GM19193 (cell line): Measurements from ENCODE around the gene CXXC4.

Experiments
- POLR2A ChIP-seq: IDR thresholded peaks from 4 replicates; pipeline ENCODE4 v1.6.1; 2011; ENCODE audit not compliant: insufficient read depth, insufficient read length; ENCODE audit errors: extremely low read depth

CXXC4 gene

DNA sequence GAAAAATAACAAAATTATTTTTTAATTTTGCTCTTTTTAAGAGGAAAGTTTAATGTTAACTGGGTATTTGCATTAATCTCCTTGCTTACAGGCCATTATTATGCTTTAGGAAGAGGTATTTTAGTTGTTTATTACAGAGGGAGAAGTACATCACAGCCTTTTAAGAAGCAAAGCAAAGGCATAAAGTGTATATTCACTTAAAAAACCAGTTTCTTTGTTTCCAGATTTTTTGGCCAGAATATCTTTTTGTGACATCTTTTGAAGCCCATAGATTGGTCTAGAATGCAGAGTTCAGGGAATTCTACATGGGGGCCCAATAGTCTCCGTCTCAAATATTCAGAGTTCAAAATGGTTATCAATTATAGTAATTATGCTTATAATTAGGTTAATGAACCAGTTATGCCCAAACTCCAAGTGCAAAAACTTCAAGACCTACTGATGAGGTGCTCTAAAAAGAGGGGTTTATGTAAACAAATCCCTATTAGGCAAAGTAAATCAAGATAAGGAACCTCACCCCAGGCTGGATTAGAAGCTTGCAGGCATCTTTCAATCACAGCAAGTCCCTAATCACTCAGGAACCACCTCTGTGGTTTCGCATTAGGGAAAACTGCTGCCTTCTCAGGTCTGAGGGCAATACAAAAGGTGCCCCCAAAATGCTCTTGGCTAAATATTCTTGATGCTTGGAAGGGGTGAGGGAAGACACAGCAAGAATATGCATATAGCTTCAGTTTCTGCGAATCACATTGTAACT lies 1.4 kb downstream of the CXXC4 start:
- no peak for TF ChIP-seq POLR2A

DNA sequence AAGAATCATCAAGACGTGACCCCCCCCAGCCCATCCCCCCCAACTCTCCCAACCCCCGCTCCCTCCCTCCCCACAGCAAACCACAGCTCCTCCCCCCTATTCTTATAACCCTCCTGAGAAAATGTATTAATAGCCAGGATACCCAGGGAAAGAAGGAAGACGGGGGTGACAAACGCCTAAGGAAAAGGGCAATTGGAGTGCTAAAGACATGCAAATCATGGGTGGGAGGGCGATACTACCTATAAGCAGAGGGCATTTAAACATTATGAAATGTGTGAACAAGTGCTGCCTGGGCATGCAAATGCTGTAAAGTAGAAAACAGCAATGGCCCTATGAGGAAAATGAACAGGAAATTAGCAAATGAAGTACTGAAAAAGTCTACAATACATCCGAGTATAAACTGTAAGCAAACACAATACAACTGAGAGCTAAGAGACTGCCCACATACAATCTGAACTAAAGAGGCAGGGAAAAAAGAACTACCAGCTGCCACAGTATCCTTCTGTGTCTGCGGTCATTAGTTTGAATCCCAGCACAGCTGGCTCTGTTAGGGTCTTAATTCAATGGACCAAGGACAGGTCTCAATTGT lies 2.4 kb downstream of the CXXC4 start:
- TF ChIP-seq POLR2A = no peak

DNA sequence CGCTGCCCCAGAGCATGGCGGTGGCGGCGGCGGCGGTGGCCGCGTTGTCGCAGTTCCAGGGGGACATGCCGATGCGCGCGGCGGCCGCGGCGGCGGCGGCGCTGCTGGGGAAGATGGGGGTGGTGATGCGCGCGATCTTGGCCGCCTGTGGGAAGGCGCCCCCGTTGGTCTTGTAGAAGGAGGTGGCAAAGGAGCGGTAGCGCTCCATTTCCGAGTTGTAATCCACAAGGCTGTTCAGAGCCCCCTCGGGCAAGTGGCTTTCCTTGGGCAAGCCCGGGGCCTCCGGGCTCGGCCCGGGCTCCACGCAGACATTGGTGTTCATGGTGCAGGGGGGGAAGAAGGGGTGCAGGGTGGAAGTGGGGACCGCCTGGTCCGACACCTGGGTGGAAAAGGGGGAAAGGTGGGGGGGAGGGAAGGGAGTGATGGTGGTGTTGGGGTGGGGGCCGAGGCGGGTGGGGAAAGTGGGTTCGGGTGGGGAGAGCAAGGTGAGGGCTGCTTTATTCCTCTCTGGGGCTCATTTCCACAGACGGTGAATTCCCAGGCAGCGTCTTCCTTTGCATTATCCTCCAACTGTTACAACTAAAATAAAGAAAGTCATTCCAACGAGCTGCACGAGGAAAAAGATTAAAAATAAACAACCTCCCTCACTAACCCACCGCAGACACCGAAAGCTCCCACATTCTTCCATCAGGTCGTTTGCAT lies 3.1 kb downstream of the CXXC4 start:
- peak; percentile 53 for TF ChIP-seq POLR2A

DNA sequence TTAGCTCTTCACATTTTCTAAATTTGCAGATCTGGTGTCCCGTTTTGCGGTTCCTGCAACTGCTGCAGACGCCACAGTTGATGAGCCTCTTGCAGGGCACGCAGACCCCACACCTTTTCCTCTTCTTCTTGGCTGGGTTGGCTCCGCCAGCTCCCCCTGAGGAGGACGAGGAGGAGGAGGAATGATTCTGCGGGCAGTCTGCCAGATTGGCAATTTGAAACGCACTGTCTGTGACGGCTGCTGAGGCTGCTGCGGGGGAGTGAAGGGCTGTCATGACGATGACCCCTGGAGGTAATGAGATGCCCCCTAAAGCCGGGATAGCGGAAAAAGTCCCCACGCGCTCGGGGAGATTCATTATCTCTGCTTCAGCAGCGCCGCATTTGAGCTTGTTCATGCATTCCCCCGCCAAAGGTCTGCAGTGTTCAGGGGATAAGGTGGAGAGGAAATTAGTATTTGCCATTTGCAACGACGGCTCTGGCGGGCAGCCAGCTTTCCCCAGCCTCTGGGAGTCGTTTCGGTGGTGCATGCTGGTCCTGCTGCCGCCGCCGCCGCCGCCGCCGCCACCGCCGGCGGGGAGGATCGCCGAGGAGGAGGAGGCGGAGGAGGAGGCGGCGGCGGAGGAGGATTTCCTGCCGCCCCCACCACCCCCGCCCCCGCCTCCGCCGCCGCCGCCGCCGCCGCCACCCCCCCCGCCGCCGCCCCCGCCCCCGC lies 3.8 kb downstream of the CXXC4 start:
- no peak for TF ChIP-seq POLR2A

DNA sequence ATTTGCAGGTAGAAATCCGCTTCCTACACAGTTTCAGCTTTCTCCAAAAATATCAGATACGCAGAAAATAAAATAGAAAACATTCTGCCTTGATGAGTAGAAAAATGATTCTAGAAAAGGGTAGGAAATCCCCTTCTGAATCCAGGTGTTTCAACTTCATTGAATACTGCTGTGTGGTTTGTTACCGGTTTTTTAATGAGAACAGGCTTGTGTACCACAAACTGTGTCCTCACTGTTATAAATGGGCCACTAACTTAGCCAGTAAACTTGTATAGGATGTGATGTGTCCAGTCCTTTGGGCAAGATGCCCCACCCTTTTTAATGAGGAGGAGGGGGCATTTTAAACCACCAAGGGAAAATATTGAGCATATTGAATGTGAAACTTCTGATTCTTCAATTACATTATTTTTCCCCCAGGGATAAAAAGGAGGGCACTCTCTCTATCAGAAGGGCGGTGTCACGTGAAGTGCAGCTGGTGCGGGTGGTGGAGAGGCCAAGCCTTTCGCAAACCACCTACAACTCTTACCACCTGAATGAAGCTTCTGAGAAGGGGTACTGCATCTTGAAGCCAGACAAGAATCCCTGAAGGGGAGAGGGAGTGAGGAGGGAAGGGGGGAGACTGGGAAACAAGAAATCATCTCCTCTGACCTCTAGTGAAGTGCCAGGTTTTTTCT lies 4.5 kb downstream of the CXXC4 start:
- TF ChIP-seq POLR2A = peak; percentile 44

DNA sequence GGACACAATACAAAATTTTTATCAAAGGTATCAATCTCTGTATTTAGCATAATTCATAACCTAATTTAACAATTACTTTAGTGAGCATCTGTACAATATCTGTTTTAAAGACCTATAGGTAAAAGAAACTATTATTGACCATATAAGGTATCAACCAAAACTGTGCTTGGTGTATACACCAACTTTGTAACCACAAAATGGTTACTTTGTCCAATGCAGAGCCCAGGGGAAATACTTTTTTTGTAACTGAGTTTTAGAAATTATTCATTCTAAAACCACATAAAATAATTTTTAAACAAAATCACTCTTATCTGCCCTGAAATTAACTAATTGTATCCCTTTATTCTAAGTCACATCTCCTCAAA lies 5.0 kb downstream of the CXXC4 start:
- no peak for TF ChIP-seq POLR2A

DNA sequence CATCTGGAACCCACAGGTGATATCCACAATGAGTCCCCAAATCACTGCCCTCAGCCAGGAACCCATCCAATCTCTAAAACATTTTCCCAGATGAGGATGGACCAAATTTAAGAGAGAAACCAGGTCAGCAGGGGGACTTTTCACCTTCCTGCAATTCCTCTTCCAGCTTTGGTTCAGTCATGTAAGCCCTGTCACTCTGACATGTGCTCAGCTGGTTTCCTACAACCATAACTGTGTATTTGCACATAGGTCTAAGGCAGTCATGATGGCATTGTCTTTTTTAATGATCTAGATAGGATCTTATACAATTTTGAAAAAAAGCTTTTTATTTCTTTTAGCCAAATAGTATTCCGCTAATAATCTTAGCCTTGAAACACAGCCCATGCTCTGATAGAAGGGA lies 6.5 kb downstream of the CXXC4 start:
- no peak for TF ChIP-seq POLR2A

DNA sequence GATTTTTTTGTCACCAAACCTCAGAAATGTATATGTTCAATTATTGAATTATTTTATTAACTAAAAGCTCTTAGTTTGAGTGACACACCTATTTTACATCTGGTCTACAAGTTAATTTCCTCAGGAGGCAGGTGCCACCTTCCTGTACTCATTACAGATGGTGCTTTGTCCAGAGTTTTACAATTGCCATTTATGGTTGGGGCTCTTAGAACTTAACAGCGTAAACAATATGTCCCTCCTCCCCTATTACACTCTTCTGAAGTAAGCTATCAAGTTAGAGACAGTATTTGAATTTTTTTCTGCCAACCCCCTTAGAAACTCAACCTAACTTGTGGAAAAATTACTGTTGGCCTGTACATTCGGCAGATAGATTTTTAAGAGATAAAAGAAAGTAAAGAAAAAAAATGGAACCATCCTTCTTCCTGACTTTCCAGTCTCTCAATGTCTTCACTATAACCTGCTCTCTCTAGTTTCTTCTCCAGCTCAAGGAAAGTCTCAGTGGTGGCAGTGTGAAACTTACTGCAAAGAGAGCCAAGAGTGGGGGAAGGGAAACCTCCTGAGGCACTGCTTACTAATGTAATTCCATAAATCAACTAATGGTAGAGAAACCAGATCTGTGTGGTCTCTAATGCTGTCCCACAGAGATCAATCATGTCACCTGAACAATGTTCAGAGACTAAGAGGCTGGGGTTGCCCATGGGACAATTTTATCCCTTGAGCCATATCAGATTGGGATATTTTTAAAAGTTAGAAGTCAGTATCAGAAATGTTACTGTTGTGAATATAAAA lies 7.8 kb downstream of the CXXC4 start:
- TF ChIP-seq POLR2A = no peak

DNA sequence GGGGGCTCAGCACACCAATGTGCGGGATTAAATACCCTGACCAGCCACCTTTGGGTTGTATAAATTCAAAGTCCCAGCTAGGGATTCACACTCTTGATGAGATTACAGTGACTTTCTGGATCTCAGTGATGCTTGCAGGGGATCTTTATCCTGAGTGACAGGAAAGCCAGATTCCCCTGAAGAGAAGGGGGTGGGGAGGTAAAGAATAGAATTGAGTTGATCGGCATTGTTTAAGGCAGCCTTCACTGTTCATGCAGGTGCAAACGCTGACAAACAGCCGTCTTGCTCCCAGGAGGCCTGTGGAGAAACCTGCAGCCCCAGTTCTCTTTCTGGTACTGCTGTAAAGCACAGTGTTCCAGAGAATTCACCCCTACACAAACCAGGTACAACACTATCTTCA lies 19.0 kb downstream of the CXXC4 start:
- TF ChIP-seq POLR2A = no peak

DNA sequence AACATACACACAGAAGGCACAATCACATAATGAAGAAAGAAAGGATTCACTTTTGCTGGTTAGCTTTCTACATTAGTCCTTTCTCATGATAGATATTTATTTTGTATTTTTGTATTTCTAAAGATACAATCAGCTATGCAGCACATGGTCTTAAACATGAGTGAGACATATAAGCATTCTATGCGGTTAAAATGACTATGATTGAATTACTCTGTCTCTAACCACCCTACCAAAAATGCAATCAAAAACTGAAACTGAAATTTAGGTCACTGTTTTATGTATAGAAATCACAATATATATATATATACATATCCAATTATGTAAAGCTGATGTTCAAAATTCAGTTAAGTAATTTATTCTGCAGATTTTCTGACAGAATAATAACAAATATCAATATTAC lies 21.9 kb downstream of the CXXC4 start:
- TF ChIP-seq POLR2A = no peak

DNA sequence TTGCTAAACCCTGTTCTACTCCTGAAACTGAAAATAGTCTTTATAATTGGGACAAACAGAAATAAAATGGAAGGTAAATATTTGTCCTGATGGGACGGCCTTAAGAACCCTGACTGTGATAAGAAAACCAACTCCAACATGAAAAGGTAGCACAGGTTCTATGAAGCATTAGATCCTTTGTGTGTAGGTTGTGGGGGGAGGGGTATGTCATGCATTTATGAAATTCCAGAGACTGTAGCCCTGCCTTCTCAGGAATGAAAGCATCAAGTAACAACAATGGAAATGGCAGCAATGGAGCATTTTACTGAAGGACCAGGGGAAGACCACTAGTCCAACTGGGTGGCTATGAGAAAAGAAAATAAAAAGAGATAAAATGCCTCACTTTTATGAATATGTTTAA lies 23.9 kb downstream of the CXXC4 start:
- TF ChIP-seq POLR2A = no peak

DNA sequence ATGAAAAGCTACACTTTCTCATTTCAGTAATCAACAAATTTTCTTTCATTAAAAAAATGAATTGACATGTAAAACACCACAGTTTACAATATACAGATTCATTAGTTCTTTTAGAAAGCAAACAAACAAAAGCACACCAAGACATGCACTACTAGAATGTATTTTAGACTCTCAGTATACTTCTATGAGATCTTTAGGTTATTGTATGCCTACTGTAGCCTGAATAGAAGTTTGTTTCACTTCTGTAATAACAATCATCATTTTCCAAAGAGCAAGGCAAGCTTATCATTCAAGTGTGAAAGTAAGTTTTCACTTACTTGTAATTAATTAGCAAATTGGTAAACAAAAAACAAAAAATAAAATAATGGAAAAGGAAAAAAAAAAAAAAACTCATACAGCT lies 24.9 kb downstream of the CXXC4 start:
- TF ChIP-seq POLR2A = no peak

DNA sequence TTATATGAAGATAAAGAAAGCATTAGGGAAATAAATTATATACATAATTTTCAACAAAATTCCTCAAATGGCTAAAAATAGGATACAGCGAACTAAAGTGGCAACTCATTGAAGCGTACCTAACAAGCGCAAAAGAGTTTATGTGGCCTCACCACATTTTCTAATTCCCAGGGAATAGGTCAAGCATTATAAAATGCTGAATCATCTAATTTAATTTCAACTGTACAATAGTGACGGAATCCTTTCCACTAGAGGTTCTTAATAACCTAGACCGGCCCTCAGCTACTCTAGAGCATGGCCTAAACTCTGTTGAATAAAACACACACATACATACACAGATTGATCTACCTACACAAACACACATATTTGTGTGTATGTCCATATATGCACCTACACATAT lies 29.1 kb downstream of the CXXC4 start:
- TF ChIP-seq POLR2A = no peak

DNA sequence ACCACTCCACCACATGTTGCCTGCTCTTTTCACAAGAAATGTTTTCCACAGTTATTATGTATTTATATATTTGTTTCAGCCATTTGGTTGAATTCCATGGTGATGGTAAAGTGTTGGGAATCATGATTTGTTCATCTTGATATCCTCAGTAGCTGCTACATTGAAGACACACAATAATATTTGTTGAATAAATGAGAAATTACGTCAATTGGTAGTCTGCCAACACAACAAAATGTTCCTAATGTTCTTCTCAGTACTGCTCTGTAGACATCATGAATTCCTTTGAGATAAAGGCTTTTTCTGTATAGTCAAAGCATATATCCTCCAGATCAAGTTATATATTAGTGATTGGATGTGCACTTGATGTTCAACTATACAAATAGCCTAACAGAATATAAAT lies 29.5 kb downstream of the CXXC4 start:
- TF ChIP-seq POLR2A = no peak

DNA sequence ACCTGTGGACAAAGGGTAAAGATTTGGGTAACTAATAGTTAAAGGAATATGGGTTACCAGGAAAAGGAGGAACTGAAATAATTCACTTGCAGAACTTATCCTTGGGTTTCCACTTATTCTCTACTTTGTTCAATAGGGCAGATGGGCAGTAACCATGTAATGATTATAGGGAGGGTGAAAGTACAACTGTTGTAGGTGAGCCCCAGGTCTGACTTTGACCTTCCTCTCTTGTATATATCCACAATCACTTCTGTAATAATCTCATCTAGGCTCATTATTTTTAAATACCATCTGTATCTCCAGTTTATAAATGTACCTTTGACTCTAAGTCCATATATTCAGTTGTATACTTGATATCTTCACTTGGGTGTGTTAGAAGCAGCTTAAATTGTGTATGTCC lies 32.1 kb downstream of the CXXC4 start:
- TF ChIP-seq POLR2A = no peak

DNA sequence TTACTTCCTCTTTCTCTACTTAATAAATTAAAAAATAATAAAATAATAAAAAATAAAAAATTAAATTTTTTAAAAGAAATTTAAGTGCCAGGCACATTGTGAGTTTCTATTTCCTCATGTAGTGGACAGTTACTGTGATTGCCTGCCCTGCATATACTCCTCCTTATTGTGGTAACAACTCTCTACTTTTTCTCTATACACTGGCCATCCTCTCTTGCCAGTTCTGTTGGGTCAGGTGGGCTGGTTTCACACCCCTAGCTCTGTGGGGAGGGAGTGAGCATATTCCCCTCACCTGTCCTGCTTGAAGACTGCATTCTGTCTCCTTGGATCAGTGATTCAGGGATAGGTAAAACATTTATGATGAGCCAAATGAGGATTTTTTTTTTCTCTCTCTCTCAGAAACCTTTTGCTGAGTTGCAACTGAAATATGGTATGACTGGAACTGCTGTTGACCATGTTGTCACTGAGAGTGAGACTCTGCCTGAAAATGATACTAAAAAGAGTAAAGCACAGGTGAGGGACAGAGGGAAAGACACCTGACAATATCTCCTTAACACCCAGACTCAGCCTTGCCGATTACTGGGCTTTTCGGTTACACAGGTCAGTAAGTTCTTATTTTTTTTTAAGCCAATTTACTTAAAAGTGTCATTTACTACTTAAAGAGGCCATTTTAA lies 37.2 kb downstream of the CXXC4 start:
- TF ChIP-seq POLR2A = no peak
